NB4 (cell line): Measurements from ENCODE around the gene HOXC10.

Experiments
- DNase-seq: peaks from one replicate; pipeline ENCODE4 v3.0.0; 2010; ENCODE audit warnings: low read depth
- H3K4me3 ChIP-seq: one replicate; pipeline ENCODE4 v1.5.1; 2011; ENCODE audit warnings: mild to moderate bottlenecking, low read depth, low read length, moderate library complexity
- MYC ChIP-seq: IDR thresholded peaks from 2 replicates; pipeline ENCODE4 v1.6.1; 2011; ENCODE audit warnings: low read depth, low read length
- POLR2A ChIP-seq: IDR thresholded peaks from 2 replicates; pipeline ENCODE4 v1.6.1; 2011; ENCODE audit warnings: mild to moderate bottlenecking; ENCODE audit not compliant: insufficient read length; ENCODE audit errors: extremely low read depth
- TF ChIP-seq, protein P1 (sequence below): IDR thresholded peaks from 2 replicates; pipeline ENCODE4 v1.6.1; 2011; ENCODE audit warnings: low read depth, low read length
- TF ChIP-seq, protein P2 (sequence below): IDR thresholded peaks from one replicate; pipeline ENCODE4 v1.5.1; 2012; ENCODE audit warnings: low read depth, low read length

The HOXC10 gene

DNA sequence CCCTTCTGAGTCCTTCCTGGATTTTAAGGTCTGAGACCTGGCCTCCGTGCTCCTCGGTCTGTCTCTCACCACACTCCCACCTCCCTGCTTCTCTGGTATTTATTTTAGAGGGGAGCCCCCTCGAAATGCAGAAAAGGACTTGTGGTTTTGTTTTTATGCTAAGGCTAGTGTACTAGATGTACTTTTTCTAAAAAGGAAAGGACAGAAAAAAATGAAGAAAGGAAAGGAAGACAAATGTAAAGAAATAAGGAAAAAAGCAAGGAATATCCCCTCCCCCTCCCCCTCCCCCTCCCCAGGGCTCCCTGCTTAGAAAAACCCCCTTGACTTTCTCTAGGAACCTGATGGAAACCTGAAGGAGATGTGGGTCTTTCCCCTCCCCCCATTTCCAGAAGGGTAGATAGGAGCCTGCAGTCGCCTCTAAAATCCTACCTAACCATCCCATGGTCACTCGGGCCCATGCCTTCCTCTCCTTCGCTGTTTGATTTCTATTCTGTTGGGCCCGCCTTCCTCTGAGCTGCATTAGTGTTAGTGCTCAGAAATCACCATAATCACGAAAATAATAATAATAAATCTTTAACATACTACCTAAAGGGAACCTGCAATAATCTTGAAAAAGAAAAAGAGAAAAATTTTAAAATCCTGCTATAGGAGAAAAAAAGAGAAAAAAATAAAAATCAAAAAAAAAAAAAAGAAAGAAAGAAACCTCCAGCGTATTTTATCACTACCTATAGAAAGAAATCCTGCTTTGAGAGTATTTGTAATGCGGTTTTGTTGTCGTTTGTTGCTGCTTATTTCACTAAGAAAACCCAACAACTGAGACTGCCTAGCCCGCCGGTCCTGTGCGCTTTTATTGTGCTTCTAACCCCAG lies 27.0 kb downstream of the HOXC10 start:
- no peak overlapping the region for H3K4me3 ChIP-seq
- DNase-seq, result no peak
- TF ChIP-seq POLR2A (no peak), MYC (no peak)
- TF ChIP-seq, protein P1, sequence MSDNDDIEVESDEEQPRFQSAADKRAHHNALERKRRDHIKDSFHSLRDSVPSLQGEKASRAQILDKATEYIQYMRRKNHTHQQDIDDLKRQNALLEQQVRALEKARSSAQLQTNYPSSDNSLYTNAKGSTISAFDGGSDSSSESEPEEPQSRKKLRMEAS, result no peak
- TF ChIP-seq, protein P2, sequence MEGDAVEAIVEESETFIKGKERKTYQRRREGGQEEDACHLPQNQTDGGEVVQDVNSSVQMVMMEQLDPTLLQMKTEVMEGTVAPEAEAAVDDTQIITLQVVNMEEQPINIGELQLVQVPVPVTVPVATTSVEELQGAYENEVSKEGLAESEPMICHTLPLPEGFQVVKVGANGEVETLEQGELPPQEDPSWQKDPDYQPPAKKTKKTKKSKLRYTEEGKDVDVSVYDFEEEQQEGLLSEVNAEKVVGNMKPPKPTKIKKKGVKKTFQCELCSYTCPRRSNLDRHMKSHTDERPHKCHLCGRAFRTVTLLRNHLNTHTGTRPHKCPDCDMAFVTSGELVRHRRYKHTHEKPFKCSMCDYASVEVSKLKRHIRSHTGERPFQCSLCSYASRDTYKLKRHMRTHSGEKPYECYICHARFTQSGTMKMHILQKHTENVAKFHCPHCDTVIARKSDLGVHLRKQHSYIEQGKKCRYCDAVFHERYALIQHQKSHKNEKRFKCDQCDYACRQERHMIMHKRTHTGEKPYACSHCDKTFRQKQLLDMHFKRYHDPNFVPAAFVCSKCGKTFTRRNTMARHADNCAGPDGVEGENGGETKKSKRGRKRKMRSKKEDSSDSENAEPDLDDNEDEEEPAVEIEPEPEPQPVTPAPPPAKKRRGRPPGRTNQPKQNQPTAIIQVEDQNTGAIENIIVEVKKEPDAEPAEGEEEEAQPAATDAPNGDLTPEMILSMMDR, result no peak

DNA sequence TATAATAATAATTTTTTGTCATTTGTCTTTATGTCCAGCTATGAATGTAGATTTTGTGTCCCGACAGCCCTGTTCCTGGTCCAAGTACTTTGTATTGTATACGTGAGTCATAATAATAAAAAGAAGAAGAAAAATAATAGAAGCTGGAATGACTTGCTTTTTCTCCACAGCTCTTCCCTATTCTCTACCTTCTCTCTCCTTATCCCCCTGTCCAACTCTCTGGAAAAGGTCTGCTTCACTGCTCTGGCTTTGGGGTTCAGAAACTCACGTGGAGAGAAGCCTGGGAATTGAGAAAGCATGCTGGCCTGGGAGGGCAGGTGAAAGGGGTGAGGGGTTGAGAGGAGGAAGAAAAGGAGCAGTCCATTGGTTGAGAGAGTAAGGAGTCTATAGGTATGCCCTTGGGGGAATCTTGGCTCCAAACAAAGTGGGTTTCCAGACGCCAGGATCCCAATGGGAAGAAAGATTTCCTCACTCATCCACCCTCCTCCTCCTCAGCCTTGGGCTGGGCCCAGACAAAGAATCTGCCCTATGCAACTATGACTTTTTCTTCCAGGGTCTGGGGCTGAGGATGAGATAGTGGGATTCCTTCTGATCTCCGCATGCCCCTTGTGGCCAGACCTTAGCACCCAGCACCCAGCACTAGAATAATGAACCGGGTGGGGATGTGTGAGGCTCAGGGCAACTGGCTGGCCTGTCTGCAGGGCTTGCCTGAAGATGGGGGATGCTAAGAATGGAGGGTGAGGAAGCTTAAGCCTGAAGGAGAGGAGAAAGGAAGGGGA lies 27.9 kb downstream of the HOXC10 start:
- H3K4me3 ChIP-seq, result no peak overlapping the region
- DNase-seq, result no peak

DNA sequence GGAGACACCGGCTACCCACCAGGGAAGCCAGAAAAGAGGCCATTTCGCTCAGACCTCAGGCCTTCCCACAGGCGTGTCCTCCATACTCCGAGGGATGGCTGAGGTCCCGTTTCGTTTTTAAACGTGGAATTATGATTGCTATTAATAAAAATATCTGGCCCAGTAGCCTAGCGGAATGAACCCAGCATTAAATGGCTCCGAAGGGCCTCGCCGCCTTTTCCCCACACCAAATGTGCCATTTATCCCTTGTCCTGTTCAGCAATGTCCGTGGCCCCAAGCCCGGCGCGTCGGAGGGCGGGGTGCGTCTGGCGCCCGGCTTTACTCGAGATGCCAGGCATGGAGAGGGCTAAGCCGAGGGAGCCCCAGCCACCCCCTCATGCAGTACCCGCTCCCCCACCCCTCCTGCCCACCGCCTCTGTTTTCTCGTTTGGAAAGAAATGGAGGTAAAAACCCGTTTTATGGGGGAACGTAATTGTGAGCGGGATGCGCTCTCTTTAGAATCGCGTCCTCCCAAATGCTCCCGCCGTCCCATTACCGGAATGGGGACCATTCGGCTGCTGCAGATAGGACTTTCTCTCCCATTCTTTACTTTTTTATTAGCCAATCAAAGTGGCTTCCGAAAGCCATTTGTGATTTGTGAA lies 29.6 kb downstream of the HOXC10 start:
- TF ChIP-seq POLR2A (no peak), MYC (no peak)
- TF ChIP-seq, protein P1, result no peak
- TF ChIP-seq, protein P2, result no peak
- no peak overlapping the region for H3K4me3 ChIP-seq
- no peak for DNase-seq

More for the DNA sequence above, 27.9 kb downstream of the HOXC10 start:
- TF ChIP-seq MYC, result no peak
- TF ChIP-seq, protein P2, result no peak
- TF ChIP-seq, protein P1, result no peak
- TF ChIP-seq POLR2A, result no peak

DNA sequence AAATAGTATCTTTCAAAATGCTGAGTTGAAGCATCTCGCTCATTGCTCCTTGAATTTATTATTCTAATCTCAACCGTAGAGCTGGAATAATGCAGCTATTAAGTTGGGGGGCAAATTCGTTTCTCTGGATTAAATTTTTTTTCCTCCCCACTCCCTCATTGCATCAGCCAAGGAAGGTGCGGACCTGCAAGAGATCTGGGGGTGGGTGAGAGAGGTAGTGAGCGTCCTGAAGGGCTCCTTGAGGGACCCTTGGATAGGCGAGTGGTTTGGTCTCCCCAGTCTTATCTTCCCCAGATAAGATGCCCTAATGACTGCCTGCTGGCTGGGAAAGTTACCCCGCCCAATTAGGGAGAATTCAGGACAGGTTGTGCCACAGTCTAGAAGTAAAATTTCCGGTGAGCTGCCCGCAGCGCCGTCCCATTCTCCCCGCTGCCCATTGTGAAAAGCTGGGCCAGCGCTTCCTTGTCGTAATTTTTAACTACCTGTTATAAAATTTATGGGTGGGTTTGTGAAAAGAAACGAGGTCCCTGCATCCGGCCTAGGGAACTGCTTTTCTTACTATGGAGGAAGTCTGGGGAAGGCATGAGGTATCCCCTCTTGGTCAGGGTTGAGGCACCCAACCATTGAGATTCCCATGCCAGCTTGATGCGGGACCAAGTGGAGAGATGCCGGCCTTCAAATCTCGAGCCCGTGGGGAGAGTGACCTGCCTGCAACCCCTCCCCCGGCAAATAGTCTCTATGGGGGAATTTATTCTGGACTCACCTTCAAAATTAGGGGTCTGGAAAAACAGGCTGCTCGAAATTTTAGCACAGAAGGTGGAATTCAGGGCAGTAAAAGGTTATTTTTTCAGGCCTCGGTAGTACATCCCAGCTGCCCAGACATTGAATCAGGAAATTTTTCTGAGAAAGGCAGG lies 30.3 kb downstream of the HOXC10 start:
- no peak overlapping the region for H3K4me3 ChIP-seq
- DNase-seq, result no peak
- TF ChIP-seq POLR2A (no peak), MYC (no peak)
- TF ChIP-seq, protein P2, result no peak
- TF ChIP-seq, protein P1, result no peak

DNA sequence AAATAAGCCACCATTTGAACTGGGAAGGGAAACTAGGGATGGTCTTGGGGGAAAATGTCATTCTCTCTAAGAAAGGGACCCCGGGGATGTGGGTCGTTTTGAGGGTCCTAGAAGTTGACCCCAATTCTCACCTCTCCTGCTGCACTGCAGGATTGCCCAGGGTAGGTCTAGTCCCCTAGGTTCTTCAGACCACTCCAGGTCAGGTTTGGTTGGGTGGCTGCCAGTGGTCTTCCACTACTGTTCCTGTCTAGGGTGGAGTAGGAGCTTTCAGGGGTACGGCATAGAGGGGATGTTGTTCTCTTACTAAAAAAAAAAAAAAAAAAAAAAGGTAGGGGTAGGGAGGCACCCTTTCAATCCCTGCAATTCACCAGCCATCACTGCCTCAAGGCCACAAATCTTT lies 31.1 kb downstream of the HOXC10 start:
- H3K4me3 ChIP-seq, result no peak overlapping the region
- no peak for DNase-seq
- TF ChIP-seq POLR2A, result no peak
- TF ChIP-seq, protein P2, result no peak
- no peak for TF ChIP-seq MYC
- TF ChIP-seq, protein P1, result no peak
